HCT116 (cell line): Measurements from ENCODE around the gene SCN8A. TPM values are rescaled to one million over a fixed set of nuclear protein-coding genes. Genes with fewer than 3 reads are reported as not detected.
A peak's percentile ranks its signal among the peaks of the same experiment; 100 is the strongest.

Experiments used
- ATAC-seq: fragments of 200-7000 bp; cut with Tn5 transposase; 2 replicates; pipeline ENCODE4 v1.9.1; 2020; ENCODE audit warnings: mild to moderate bottlenecking, moderate library complexity
- BruUV-seq: library from RNA; stranded (reverse); fragments of 400-500 nt; replicated peaks from 2 replicates; lab custom pipeline; 2021; lab: Mats Ljungman, UMichigan
- CTCF ChIA-PET: fragments of 300-600 bp; sonication (Branson Sonifier 250); formaldehyde crosslinking; loops from one replicate; lab custom pipeline; 2021; ENCODE audit warnings: antibody characterized with exemption; lab: Charles Lee
- POLR2A ChIA-PET: fragments of 300-600, 350-600 bp; sonication (Branson Sonifier 250); formaldehyde crosslinking; loops from one replicate; lab custom pipeline; 2021; ENCODE audit warnings: antibody characterized with exemption; lab: Charles Lee
- RAD21 ChIA-PET, 2 experiments: fragments of 300-600 bp; sonication (Branson Sonifier 250); formaldehyde crosslinking; loops; one replicate each; lab custom pipeline; 2023; ENCODE audit warnings: low total read pairs in 2 of 2; ENCODE audit not compliant: uncharacterized antibody in 2 of 2, unreplicated experiment in 2 of 2, low non-redundant PET in 1 of 2; lab: Charles Lee
- DNase-seq: peaks from one replicate; pipeline ENCODE4 v3.0.0-alpha.2; 2010; ENCODE audit warnings: low read depth, low spot score
- H2AFZ ChIP-seq: fragments of 200-600 bp; shearing (Covaris generic), sonication (generic); 2 replicates; pipeline ENCODE4 v1.6.1; 2017; ENCODE audit warnings: low read depth, mixed run types, mixed read lengths, antibody characterized with exemption, low read length; ENCODE audit not compliant: poor library complexity, severe bottlenecking
- H3K27ac ChIP-seq: 2 replicates; pipeline ENCODE4 v1.5.1; 2012; ENCODE audit warnings: low read depth, low read length
- H3K27me3 ChIP-seq: fragments of 200-600 bp; sonication (generic); 2 replicates; pipeline ENCODE4 v1.6.1; 2016; ENCODE audit warnings: mixed run types, low read length, mixed read lengths; ENCODE audit not compliant: insufficient read depth
- H3K36me3 ChIP-seq, 2 experiments: fragments of 200-500 bp in 1 of 2; fragments of 200-600 bp in 1 of 2; sonication (Bioruptor generic) in 1 of 2; sonication (generic) in 1 of 2; 2 replicates each; pipeline versions ENCODE4 v1.5.1 to v1.6.1; 2014 to 2016; ENCODE audit warnings: low read length in 2 of 2, inconsistent platforms in 1 of 2, mixed read lengths in 1 of 2, mixed run types in 1 of 2; ENCODE audit not compliant: insufficient read depth in 2 of 2, control insufficient read depth in 1 of 2
- H3K4me1 ChIP-seq, 2 experiments: fragments of 200-600 bp in 1 of 2; sonication (generic) in 1 of 2; 2 replicates each; pipeline versions ENCODE4 v1.5.1 to v1.6.1; 2012 to 2017; ENCODE audit warnings: low read length in 2 of 2, inconsistent platforms in 1 of 2, mild to moderate bottlenecking in 1 of 2, mixed read lengths in 1 of 2, mixed run types in 1 of 2, moderate library complexity in 1 of 2; ENCODE audit not compliant: insufficient read depth in 2 of 2, control insufficient read depth in 1 of 2
- H3K4me2 ChIP-seq: fragments of 200-600 bp; sonication (generic); 2 replicates; pipeline ENCODE4 v1.6.1; 2017; ENCODE audit warnings: mixed run types, low read length, mixed read lengths
- H3K4me3 ChIP-seq, 2 experiments: fragments of 200-600 bp in 1 of 2; sonication (generic) in 1 of 2; replicated peaks in 1 of 2; 2 replicates each; pipeline ENCODE4 v1.5.1; 2011 to 2016; ENCODE audit warnings: low read length in 2 of 2, control low read depth in 1 of 2, low read depth in 1 of 2, mild to moderate bottlenecking in 1 of 2, mixed read lengths in 1 of 2, mixed run types in 1 of 2
- H3K79me2 ChIP-seq: fragments of 200-600 bp; sonication (generic); 2 replicates; pipeline ENCODE4 v1.6.1; 2017; ENCODE audit warnings: mild to moderate bottlenecking, mixed run types, low read length, moderate library complexity, mixed read lengths; ENCODE audit not compliant: insufficient read depth
- H3K9ac ChIP-seq: fragments of 200-600 bp; sonication (generic); 2 replicates; pipeline ENCODE4 v1.6.1; 2016; ENCODE audit warnings: low read length, mixed read lengths
- H3K9me2 ChIP-seq: fragments of 200-600 bp; sonication (generic), shearing (Covaris generic); 2 replicates; pipeline ENCODE4 v1.6.1; 2017; ENCODE audit warnings: mixed run types, mild to moderate bottlenecking, moderate library complexity; ENCODE audit not compliant: insufficient read depth
- H3K9me3 ChIP-seq, 2 experiments: fragments of 200-500 bp in 1 of 2; fragments of 200-600 bp in 1 of 2; sonication (Bioruptor generic) in 1 of 2; sonication (generic) in 1 of 2; 2 replicates each; pipeline ENCODE4 v1.6.1; 2014 to 2017; ENCODE audit warnings: low read length in 2 of 2, mixed read lengths in 2 of 2, inconsistent platforms in 1 of 2, low read depth in 1 of 2, mild to moderate bottlenecking in 1 of 2, mixed run types in 1 of 2, moderate library complexity in 1 of 2; ENCODE audit not compliant: control insufficient read depth in 1 of 2, insufficient read depth in 1 of 2
- H4K20me1 ChIP-seq: fragments of 200-600 bp; sonication (generic), shearing (Covaris generic); 2 replicates; pipeline ENCODE4 v1.6.1; 2017; ENCODE audit warnings: mixed run types, mild to moderate bottlenecking, moderate library complexity; ENCODE audit not compliant: insufficient read depth
- ATF3 ChIP-seq: IDR thresholded peaks from 2 replicates; pipeline ENCODE4 v1.6.1; 2012
- CBX3 ChIP-seq: IDR thresholded peaks from 2 replicates; pipeline ENCODE4 v1.6.1; 2012; ENCODE audit warnings: low read depth
- EGR1 ChIP-seq: IDR thresholded peaks from 2 replicates; pipeline ENCODE4 v1.6.1; 2012; ENCODE audit warnings: low read depth
- ELF1 ChIP-seq: IDR thresholded peaks from 2 replicates; pipeline ENCODE4 v1.6.1; 2012; ENCODE audit warnings: low read depth, borderline replicate concordance
- EZH2 ChIP-seq: fragments of 200-600 bp; sonication (generic); IDR thresholded peaks from 2 replicates; pipeline ENCODE4 v1.6.1; 2017; ENCODE audit warnings: antibody characterized with exemption, mixed run types
- EZH2phosphoT487 ChIP-seq: fragments of 200-600 bp; IDR thresholded peaks from 2 replicates; pipeline ENCODE4 v1.6.1; 2018; ENCODE audit warnings: antibody characterized with exemption, borderline replicate concordance
- FOSL1 ChIP-seq: IDR thresholded peaks from 2 replicates; pipeline ENCODE4 v1.6.1; 2012; ENCODE audit warnings: low read depth
- POLR2A ChIP-seq: IDR thresholded peaks from 2 replicates; pipeline ENCODE4 v1.7.0; 2011; ENCODE audit warnings: borderline replicate concordance; ENCODE audit not compliant: insufficient read depth, insufficient read length; ENCODE audit errors: extremely low read depth
- RAD21 ChIP-seq: IDR thresholded peaks from 2 replicates; pipeline ENCODE4 v1.6.1; 2012; ENCODE audit warnings: low read depth, mild to moderate bottlenecking
- REST ChIP-seq: IDR thresholded peaks from 2 replicates; pipeline ENCODE4 v1.6.1; 2012; ENCODE audit warnings: low read depth
- SP1 ChIP-seq: IDR thresholded peaks from 2 replicates; pipeline ENCODE4 v1.6.1; 2012; ENCODE audit warnings: low read depth
- SRF ChIP-seq: IDR thresholded peaks from 2 replicates; pipeline ENCODE4 v1.6.1; 2012; ENCODE audit warnings: low read depth
- YY1 ChIP-seq: IDR thresholded peaks from 2 replicates; pipeline ENCODE4 v1.6.1; 2011; ENCODE audit warnings: low read length, low read depth, moderate library complexity, mild to moderate bottlenecking; ENCODE audit not compliant: insufficient replicate concordance; ENCODE audit errors: extremely low read depth
- ZFX ChIP-seq: fragments of 450-650 bp; IDR thresholded peaks from 2 replicates; pipeline ENCODE4 v1.6.1; 2017
- ZNF274 ChIP-seq: fragments of 200-500 bp; sonication (Bioruptor generic); IDR thresholded peaks from 2 replicates; pipeline ENCODE4 v1.6.1; 2014; ENCODE audit warnings: mild to moderate bottlenecking, low read depth, low read length, inconsistent platforms
- intact Hi-C: fragments of 100-400 bp; cut with micrococcal nuclease; formaldehyde crosslinking; loops from 2 replicates; pipeline ENCODE4 v1.10.0; 2022
- total RNA-seq: library from RNA; stranded (reverse); gene quantifications from one replicate; pipeline ENCODE4 v1.2.1, GENCODE V29; 2021; ENCODE audit not compliant: unreplicated experiment
- TF ChIP-seq, protein P1 (sequence below): IDR thresholded peaks from 2 replicates; pipeline ENCODE4 v1.6.1; 2012

Gene SCN8A
- total RNA-seq, 1 experiment from 2014 or later: 7.1 TPM

- intact Hi-C loops: loop anchor here (2.0 kb wide), 1 partner anchor 393 kb away; no protein-coding TSS in a partner anchor
- ATAC-seq (peak; percentile 52), DNase-seq (no peak)
- Histone ChIP-seq H3K27ac (peak overlapping the region; percentile 48; the same call in 1 of the 2 replicates), H2AFZ (no peak overlapping the region), H3K9ac (no peak overlapping the region), H3K4me2 (peak overlapping the region; percentile 44), H4K20me1 (no peaks in the 10 kb centered on the region), H3K36me3 (no peaks in the 10 kb centered on the region), H3K4me3 (no peak overlapping the region), H3K27me3 (no peaks in the 10 kb centered on the region), H3K4me1 (peaks cover 0 to 11% of the 10 kb centered on the region in 2 experiments; a peak in 1 of 4 replicates), H3K9me3 (no peaks in the 10 kb centered on the region), H3K9me2 (no peaks in the 10 kb centered on the region), H3K79me2 (no peaks in the 10 kb centered on the region)
- POLR2A ChIA-PET: no interaction called here
- RAD21 ChIA-PET: no interaction called here
- no TSS peak for BruUV-seq
- CTCF ChIA-PET: interaction anchor here (0.8 kb wide), 1 partner anchor 10 kb away, joined by 6 read pairs; no protein-coding TSS in a partner anchor
- no peak for TF ChIP-seq SRF
- no peak for TF ChIP-seq CBX3
- TF ChIP-seq, protein P1, sequence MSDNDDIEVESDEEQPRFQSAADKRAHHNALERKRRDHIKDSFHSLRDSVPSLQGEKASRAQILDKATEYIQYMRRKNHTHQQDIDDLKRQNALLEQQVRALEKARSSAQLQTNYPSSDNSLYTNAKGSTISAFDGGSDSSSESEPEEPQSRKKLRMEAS: no peak
- no peak for TF ChIP-seq ZNF274
- no peak for TF ChIP-seq POLR2A
- TF ChIP-seq EZH2: no peak
- TF ChIP-seq SP1: no peak
- no peak for TF ChIP-seq YY1
- no peak for TF ChIP-seq RAD21
- no peak for TF ChIP-seq FOSL1
- TF ChIP-seq ATF3: no peak
- no peak for TF ChIP-seq EGR1
- TF ChIP-seq EZH2phosphoT487: no peak
- no peak for TF ChIP-seq ZFX
- TF ChIP-seq REST: no peak
- TF ChIP-seq ELF1: no peak
These were observed 222.9 kb downstream of the SCN8A start for GRCh38 chr12:51813931-51814310.
